Right lung (tissue), 5 donors: ENCODE data around the gene RGPD4. TPM values are rescaled to one million over a fixed set of nuclear protein-coding genes. Genes with fewer than 3 reads are reported as not detected.
A peak's percentile ranks its signal among the peaks of the same experiment; 100 is the strongest.

Source experiments
- DNase-seq, 2 donors: peaks; one replicate each; pipeline ENCODE4 v3.0.0-alpha.2; 2013
- polyA plus RNA-seq, 5 donors: library from polyadenylated mRNA; unstranded; fragments of 120-200 nt; gene quantifications; one replicate each; pipeline versions ENCODE4 v1.2.1 to v1.2.3, GENCODE V29; 2013; ENCODE audit warnings: inconsistent platforms in 1 of 5, low replicate concordance in 1 of 5; ENCODE audit not compliant: insufficient read length in 5 of 5, insufficient read depth in 1 of 5

The RGPD4 gene
- polyA plus RNA-seq, 5 donors, result 0.03 to 0.09 TPM; not detected in 3

DNA sequence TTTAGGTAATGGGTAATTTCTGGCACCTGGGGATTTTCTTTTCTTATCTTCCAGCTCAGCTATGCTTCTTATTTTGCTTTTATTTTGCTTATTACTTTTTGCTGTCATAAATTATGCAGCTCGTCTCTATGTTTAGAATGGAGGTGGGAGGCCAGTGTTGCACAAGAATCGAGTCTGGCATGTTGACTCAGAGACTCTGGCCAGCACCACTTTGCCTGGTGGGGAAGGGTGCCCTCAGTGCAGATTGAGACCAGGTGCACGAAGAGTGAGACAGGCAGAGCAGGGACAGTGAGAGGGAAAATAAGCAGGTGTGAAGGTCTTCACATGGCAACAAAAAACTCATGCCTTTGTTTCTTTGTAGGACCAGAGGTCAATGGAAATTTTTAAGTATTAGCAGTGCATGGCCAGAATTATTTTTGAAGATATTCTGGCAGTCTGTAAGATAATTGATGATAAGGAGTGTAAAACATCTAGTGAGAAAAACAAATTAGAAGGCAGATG lies 100.4 kb downstream of the RGPD4 start:
- no peak for DNase-seq

DNA sequence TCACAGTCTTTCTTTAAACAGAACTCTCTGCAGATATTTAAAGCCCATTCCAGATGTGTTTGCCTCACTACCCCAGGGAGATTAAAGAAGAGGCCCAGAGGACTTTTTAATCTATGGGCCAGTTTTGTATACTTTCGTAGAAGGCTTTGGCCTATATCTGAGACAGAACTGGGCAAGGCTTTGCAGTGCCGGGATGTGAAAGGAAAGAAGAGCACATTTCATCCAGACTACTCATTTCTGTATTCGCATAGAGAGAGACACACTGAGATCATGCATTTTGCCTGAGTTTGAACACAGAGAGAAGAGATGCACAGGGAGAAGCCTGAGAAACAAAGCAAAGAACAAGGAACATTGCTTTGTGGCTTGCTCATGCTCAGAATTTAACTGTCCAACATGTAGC lies 104.7 kb downstream of the RGPD4 start:
- no peak for DNase-seq

DNA sequence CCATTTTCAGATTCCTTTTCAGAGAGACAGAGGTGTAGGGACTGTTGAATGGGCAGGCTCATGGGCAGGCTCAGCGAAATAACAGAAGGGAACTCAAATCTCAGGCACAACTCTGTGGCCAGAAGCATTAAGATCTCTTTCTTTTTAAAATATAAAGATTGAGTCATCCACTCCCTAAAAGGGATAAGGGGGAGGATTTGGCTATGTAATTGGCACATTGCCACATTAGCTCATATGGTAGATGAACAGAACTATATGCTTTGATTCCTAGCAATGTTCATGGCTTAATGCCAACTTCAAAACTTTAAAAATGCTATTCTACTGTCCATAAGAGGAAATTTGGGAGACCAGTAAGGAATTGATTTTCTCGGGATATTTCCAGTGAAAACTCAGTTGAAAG lies 105.8 kb downstream of the RGPD4 start:
- peak; percentile 38 to 40 for DNase-seq

DNA sequence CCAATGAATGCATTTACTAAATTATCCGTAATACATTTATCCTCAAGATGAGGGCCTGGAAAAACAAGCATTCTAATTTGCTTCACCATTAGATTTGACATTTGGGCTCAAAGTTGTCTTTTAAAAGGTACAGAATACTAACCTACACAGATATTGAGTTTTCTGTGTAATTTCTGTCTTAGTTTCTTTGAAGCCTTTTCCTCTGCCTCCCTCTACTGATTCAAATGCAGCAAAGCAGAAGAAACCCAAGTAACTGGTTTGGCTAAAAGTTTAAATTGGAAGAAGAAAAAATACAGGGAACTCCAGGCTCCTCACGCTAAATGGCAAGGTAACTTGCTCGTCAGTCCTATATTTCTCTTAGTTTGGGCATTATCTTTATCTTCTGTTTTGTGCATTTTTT lies 106.3 kb downstream of the RGPD4 start:
- DNase-seq, result peak in 1 of 2 donors; percentile 13

DNA sequence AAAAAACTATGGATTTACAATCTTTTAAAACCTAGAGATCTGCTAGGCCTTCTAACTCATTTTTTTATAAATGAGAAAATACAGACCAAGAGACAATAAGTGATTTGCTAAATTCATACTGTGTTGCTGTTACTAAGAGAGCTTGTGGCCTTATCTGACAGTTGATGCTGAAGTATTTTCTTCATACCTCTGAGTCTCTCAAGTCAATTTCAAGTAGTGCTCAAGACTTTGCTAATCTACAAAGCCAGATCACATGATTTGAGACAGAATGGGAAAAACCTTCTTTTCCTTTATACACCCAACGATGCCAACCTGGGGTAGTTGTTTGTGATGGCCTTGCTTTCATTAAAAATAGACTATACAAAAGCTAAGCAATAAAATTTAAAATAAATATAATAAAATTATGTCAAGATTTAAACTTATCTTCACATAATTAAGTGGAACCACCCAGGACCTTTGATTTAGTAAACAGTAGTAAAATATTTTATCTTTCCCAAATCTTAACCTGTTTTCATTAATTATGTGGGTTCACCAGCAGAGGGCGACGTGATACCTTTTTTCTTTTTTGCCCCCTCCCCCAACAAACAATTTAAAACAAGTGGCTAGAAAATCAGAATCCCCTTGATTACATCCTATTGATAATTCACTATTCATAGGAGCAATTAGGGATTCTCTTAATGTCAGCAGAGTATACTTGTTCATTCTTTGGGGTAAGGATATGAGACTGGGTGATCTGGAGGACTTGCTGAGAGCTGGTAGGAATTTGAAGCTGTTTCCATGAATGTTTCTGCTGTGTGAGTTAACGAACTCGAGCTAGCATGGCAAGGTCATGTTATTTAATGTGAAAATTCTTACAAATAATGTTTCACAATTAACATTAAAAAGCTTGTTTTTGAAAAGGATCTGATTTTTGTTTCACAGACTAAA lies 110.0 kb downstream of the RGPD4 start:
- peak in 1 of 2 donors; percentile 5 for DNase-seq

Other genes with a start within 250 kb of the RGPD4 start
- gene SLC5A7, start 159.6 kb downstream of the RGPD4 start, polyA plus RNA-seq, result under 1 TPM; 0.08 to 0.16 (median 0.10) TPM